GM23338 (cell line): ENCODE measurements around the gene HSFX1. TPM values are rescaled to one million over a fixed set of nuclear protein-coding genes. Genes with fewer than 3 reads are reported as not detected.
A peak's percentile ranks its signal among the peaks of the same experiment; 100 is the strongest.

ENCODE experiments used
- ATAC-seq: fragments of 200-7000 bp; cut with Tn5 transposase; 3 replicates; pipeline ENCODE4 v1.9.1; 2020
- DNase-seq: peaks from one replicate; pipeline ENCODE4 v3.0.0-alpha.2; 2015; ENCODE audit warnings: low spot score
- H2AFZ ChIP-seq: fragments of 200-600 bp; sonication (generic); 2 replicates; pipeline ENCODE4 v1.8.0; 2016; ENCODE audit warnings: antibody characterized with exemption, mild to moderate bottlenecking, moderate library complexity
- H3F3A ChIP-seq: fragments of 200-600 bp; sonication (generic); replicated peaks from 2 replicates; pipeline ENCODE4 v1.8.0; 2017; ENCODE audit warnings: antibody characterized with exemption, mixed run types, low read depth
- H3K27ac ChIP-seq: fragments of 200-600 bp; sonication (generic); 2 replicates; pipeline ENCODE4 v1.6.1; 2016; ENCODE audit warnings: low read depth
- H3K27me3 ChIP-seq: fragments of 200-600 bp; sonication (generic); 2 replicates; pipeline ENCODE4 v1.8.0; 2016; ENCODE audit warnings: mild to moderate bottlenecking, mixed run types, moderate library complexity; ENCODE audit not compliant: insufficient read depth
- H3K36me3 ChIP-seq: fragments of 200-600 bp; sonication (generic); 2 replicates; pipeline ENCODE4 v1.8.0; 2016; ENCODE audit warnings: mild to moderate bottlenecking; ENCODE audit not compliant: insufficient read depth
- H3K4me1 ChIP-seq: fragments of 200-600 bp; sonication (generic); 2 replicates; pipeline ENCODE4 v1.8.0; 2016; ENCODE audit warnings: mild to moderate bottlenecking, moderate library complexity; ENCODE audit not compliant: insufficient read depth
- H3K4me2 ChIP-seq: fragments of 200-600 bp; sonication (generic); 2 replicates; pipeline ENCODE4 v1.7.1; 2017; ENCODE audit warnings: mixed run types
- H3K4me3 ChIP-seq: fragments of 200-600 bp; sonication (generic); 2 replicates; pipeline ENCODE4 v1.6.1; 2016; ENCODE audit warnings: mixed run types
- H3K79me2 ChIP-seq: fragments of 200-600 bp; sonication (generic); replicated peaks from 2 replicates; pipeline ENCODE4 v1.8.0; 2017; ENCODE audit warnings: mild to moderate bottlenecking; ENCODE audit not compliant: insufficient read depth
- H3K9me2 ChIP-seq: fragments of 200-600 bp; sonication (generic); 2 replicates; pipeline ENCODE4 v1.8.0; 2017; ENCODE audit not compliant: insufficient read depth
- H4K20me1 ChIP-seq: fragments of 200-600 bp; sonication (generic); replicated peaks from 2 replicates; pipeline ENCODE4 v1.8.0; 2017; ENCODE audit warnings: mild to moderate bottlenecking; ENCODE audit not compliant: insufficient read depth
- H3K27ac Mint-ChIP-seq: 2 replicates; pipeline ENCODE4 v1.8.0; 2020; ENCODE audit warnings: inconsistent platforms, mild to moderate bottlenecking, moderate library complexity, mixed read lengths
- H3K27me3 Mint-ChIP-seq: 3 replicates; pipeline ENCODE4 v1.8.0; 2022; ENCODE audit warnings: low read depth, mild to moderate bottlenecking, moderate library complexity, mixed read lengths, inconsistent platforms; ENCODE audit not compliant: insufficient read depth, poor library complexity
- H3K36me3 Mint-ChIP-seq: 3 replicates; pipeline ENCODE4 v1.8.0; 2021; ENCODE audit warnings: low read depth, mild to moderate bottlenecking, inconsistent platforms, moderate library complexity, mixed read lengths
- H3K4me1 Mint-ChIP-seq: 3 replicates; pipeline ENCODE4 v1.8.0; 2020; ENCODE audit warnings: mild to moderate bottlenecking, inconsistent platforms, mixed read lengths
- H3K4me3 Mint-ChIP-seq: 3 replicates; pipeline ENCODE4 v1.8.0; 2021; ENCODE audit warnings: moderate library complexity, mild to moderate bottlenecking, inconsistent platforms, mixed read lengths
- H3K9me3 Mint-ChIP-seq: 3 replicates; pipeline ENCODE4 v1.8.0; 2020; ENCODE audit warnings: moderate library complexity, mild to moderate bottlenecking, inconsistent platforms, mixed read lengths
- CREB1 ChIP-seq: fragments of 250-450 bp; sonication (Bioruptor Pico); IDR thresholded peaks from 2 replicates; pipeline ENCODE4 v1.5.0; 2020; ENCODE audit warnings: low read depth, mild to moderate bottlenecking, moderate library complexity
- EZH2 ChIP-seq: fragments of 200-600 bp; sonication (generic); IDR thresholded peaks from one replicate; pipeline ENCODE4 v1.8.0; 2017; ENCODE audit warnings: antibody characterized with exemption, mild to moderate bottlenecking, low read depth; ENCODE audit not compliant: unreplicated experiment
- EZH2phosphoT487 ChIP-seq: fragments of 200-600 bp; sonication (generic); IDR thresholded peaks from one replicate; pipeline ENCODE4 v1.8.1; 2018; ENCODE audit warnings: antibody characterized with exemption; ENCODE audit not compliant: unreplicated experiment
- ZNF331 ChIP-seq: fragments of 250-450 bp; sonication (Bioruptor Pico); IDR thresholded peaks from 2 replicates; pipeline ENCODE4 v1.5.0; 2020; ENCODE audit warnings: low read depth, mild to moderate bottlenecking, moderate library complexity
- polyA plus RNA-seq: library from polyadenylated mRNA; unstranded; fragments of >200 nt; fragmentation: Nextera tagmentation; extraction: Ambion mirVana; gene quantifications from 2 replicates; pipeline ENCODE4 v1.2.1, GENCODE V29; 2016
- total RNA-seq: library from RNA; depleted of rRNA; stranded (reverse); fragments of >200 nt; shearing (Covaris generic); gene quantifications from 2 replicates; pipeline ENCODE4 v1.2.3, GENCODE V29; 2014
- TF ChIP-seq, protein P1 (sequence below): fragments of 250-450 bp; sonication (Bioruptor Pico); IDR thresholded peaks from 2 replicates; pipeline ENCODE4 v1.5.0; 2020; ENCODE audit warnings: mild to moderate bottlenecking, moderate library complexity
- TF ChIP-seq, protein P2 (sequence below), 2 experiments: fragments of 200-600 bp in 1 of 2; sonication (generic) in 1 of 2; conservative IDR thresholded peaks; 2 replicates each; pipeline versions ENCODE4 v1.5.1 to v1.6.1; 2016 to 2017; ENCODE audit warnings: antibody characterized with exemption in 2 of 2, low read depth in 2 of 2, mild to moderate bottlenecking in 2 of 2, moderate library complexity in 1 of 2

The HSFX1 gene
- total and polyA plus RNA-seq, 2 experiments from 2014 or later = 0.56 TPM; not detected in 1

GRCh38 chrX:149819371-149819770 is 45.5 kb downstream of the HSFX1 start (continued):
- TF ChIP-seq, protein P1, sequence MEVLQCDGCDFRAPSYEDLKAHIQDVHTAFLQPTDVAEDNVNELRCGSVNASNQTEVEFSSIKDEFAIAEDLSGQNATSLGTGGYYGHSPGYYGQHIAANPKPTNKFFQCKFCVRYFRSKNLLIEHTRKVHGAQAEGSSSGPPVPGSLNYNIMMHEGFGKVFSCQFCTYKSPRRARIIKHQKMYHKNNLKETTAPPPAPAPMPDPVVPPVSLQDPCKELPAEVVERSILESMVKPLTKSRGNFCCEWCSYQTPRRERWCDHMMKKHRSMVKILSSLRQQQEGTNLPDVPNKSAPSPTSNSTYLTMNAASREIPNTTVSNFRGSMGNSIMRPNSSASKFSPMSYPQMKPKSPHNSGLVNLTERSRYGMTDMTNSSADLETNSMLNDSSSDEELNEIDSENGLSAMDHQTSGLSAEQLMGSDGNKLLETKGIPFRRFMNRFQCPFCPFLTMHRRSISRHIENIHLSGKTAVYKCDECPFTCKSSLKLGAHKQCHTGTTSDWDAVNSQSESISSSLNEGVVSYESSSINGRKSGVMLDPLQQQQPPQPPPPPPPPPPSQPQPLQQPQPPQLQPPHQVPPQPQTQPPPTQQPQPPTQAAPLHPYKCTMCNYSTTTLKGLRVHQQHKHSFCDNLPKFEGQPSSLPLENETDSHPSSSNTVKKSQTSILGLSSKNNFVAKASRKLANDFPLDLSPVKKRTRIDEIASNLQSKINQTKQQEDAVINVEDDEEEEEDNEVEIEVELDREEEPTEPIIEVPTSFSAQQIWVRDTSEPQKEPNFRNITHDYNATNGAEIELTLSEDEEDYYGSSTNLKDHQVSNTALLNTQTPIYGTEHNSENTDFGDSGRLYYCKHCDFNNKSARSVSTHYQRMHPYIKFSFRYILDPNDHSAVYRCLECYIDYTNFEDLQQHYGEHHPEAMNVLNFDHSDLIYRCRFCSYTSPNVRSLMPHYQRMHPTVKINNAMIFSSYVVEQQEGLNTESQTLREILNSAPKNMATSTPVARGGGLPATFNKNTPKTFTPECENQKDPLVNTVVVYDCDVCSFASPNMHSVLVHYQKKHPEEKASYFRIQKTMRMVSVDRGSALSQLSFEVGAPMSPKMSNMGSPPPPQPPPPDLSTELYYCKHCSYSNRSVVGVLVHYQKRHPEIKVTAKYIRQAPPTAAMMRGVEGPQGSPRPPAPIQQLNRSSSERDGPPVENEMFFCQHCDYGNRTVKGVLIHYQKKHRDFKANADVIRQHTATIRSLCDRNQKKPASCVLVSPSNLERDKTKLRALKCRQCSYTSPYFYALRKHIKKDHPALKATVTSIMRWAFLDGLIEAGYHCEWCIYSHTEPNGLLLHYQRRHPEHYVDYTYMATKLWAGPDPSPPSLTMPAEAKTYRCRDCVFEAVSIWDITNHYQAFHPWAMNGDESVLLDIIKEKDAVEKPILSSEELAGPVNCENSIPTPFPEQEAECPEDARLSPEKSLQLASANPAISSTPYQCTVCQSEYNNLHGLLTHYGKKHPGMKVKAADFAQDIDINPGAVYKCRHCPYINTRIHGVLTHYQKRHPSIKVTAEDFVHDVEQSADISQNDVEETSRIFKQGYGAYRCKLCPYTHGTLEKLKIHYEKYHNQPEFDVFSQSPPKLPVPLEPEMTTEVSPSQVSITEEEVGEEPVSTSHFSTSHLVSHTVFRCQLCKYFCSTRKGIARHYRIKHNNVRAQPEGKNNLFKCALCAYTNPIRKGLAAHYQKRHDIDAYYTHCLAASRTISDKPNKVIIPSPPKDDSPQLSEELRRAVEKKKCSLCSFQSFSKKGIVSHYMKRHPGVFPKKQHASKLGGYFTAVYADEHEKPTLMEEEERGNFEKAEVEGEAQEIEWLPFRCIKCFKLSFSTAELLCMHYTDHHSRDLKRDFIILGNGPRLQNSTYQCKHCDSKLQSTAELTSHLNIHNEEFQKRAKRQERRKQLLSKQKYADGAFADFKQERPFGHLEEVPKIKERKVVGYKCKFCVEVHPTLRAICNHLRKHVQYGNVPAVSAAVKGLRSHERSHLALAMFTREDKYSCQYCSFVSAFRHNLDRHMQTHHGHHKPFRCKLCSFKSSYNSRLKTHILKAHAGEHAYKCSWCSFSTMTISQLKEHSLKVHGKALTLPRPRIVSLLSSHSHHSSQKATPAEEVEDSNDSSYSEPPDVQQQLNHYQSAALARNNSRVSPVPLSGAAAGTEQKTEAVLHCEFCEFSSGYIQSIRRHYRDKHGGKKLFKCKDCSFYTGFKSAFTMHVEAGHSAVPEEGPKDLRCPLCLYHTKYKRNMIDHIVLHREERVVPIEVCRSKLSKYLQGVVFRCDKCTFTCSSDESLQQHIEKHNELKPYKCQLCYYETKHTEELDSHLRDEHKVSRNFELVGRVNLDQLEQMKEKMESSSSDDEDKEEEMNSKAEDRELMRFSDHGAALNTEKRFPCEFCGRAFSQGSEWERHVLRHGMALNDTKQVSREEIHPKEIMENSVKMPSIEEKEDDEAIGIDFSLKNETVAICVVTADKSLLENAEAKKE (CRISPR knock-in tag) = no peak
- TF ChIP-seq CREB1 (CRISPR knock-in tag) = no peak
- no peak for TF ChIP-seq EZH2phosphoT487
- no peak for TF ChIP-seq ZNF331 (CRISPR knock-in tag)
- no peak for TF ChIP-seq EZH2

DNA sequence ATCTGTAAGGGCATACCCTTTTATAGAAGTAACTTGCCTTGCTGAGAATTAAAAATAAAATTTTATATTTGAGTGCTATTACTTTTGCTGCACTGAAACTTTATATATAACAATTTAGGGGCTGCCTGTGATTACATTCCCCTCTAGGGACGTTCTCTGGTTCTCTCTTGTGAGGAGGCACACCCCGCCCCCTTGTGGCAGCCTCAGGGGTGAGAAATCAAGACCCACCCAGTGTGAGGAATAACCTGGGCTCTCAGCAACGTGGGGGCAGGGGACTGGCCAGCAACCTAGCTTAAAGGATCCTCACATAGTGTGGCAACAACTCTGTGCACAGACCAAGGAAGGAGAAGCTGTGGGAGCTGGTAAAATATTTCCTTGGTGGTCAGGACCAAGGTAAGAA is 51.6 kb downstream of the HSFX1 start:
- TF ChIP-seq, protein P2, sequence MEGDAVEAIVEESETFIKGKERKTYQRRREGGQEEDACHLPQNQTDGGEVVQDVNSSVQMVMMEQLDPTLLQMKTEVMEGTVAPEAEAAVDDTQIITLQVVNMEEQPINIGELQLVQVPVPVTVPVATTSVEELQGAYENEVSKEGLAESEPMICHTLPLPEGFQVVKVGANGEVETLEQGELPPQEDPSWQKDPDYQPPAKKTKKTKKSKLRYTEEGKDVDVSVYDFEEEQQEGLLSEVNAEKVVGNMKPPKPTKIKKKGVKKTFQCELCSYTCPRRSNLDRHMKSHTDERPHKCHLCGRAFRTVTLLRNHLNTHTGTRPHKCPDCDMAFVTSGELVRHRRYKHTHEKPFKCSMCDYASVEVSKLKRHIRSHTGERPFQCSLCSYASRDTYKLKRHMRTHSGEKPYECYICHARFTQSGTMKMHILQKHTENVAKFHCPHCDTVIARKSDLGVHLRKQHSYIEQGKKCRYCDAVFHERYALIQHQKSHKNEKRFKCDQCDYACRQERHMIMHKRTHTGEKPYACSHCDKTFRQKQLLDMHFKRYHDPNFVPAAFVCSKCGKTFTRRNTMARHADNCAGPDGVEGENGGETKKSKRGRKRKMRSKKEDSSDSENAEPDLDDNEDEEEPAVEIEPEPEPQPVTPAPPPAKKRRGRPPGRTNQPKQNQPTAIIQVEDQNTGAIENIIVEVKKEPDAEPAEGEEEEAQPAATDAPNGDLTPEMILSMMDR (conservative IDR thresholded peaks at IDR 0.05; ENCODE audit: low read depth in 2 of 2) = peak; percentile 55 to 71
- TF ChIP-seq, protein P1 (CRISPR knock-in tag) = no peak
- no peak overlapping the region for H3K4me2 ChIP-seq
- H3K27me3 ChIP-seq = no peaks in the 10 kb centered on the region
- no peaks in the 10 kb centered on the region for H3K79me2 ChIP-seq
- DNase-seq (peak; percentile 56), ATAC-seq (peak; percentile 21; the same call in 2 of the 3 replicates)
- H3K36me3 ChIP-seq = no peaks in the 10 kb centered on the region
- no peaks in the 10 kb centered on the region for H3F3A ChIP-seq
- no peak overlapping the region for H2AFZ ChIP-seq
- Mint-ChIP-seq H3K27ac (no peak overlapping the region), H3K36me3 (peaks cover 9% of the 10 kb centered on the region; the same call in 2 of the 3 replicates), H3K27me3 (peaks cover 9% of the 10 kb centered on the region), H3K9me3 (peaks cover 19% of the 10 kb centered on the region), H3K4me3 (no peak overlapping the region), H3K4me1 (peaks cover 34% of the 10 kb centered on the region)
- no peak overlapping the region for H3K27ac ChIP-seq
- H3K9me2 ChIP-seq = no peaks in the 10 kb centered on the region
- no peak overlapping the region for H3K4me3 ChIP-seq
- H4K20me1 ChIP-seq = no peaks in the 10 kb centered on the region
- peaks cover 18% of the 10 kb centered on the region for H3K4me1 ChIP-seq
